ENCODE data around the gene PLA2G4E.

The PLA2G4E gene

GRCh38 chr15:41977757-41978383 lies 43.0 kb downstream of the PLA2G4E start:
- no peak for DNase-seq (ENCODE audit: low spot score)

- no peak for DNase-seq (ENCODE audit: low spot score)
These were observed 45.2 kb downstream of the PLA2G4E start for GRCh38 chr15:41975669-41976068.

GRCh38 chr15:41974041-41974440 lies 46.8 kb downstream of the PLA2G4E start:
- no peak for DNase-seq (ENCODE audit: low spot score)

- DNase-seq (ENCODE audit: low spot score), result peak; percentile 98
These were observed 48.3 kb downstream of the PLA2G4E start, which contains the start of gene EHD4 for GRCh38 chr15:41972253-41973242. Gene EHD4 (minus strand): TSS chr15:41972557. CDS start chr15:41972494, 63 bp downstream.

GRCh38 chr15:41971895-41972252 lies 49.0 kb downstream of the PLA2G4E start:
- DNase-seq (ENCODE audit: low spot score), result no peak

GRCh38 chr15:41971089-41971894 lies 49.5 kb downstream of the PLA2G4E start:
- DNase-seq (ENCODE audit: low spot score), result peak; percentile 63

- DNase-seq (ENCODE audit: low spot score), result no peak
These were observed 50.4 kb downstream of the PLA2G4E start for GRCh38 chr15:41970456-41970855.

- DNase-seq (ENCODE audit: low spot score), result no peak
These were observed 50.9 kb downstream of the PLA2G4E start for GRCh38 chr15:41969851-41970431.

GRCh38 chr15:41968701-41969100 lies 52.1 kb downstream of the PLA2G4E start:
- no peak for DNase-seq (ENCODE audit: low spot score)

- DNase-seq (ENCODE audit: low spot score), result no peak
These were observed 53.2 kb downstream of the PLA2G4E start for GRCh38 chr15:41967506-41968206.

GRCh38 chr15:41966920-41967465 lies 53.8 kb downstream of the PLA2G4E start:
- DNase-seq (ENCODE audit: low spot score), result no peak

GRCh38 chr15:41966414-41966812 lies 54.4 kb downstream of the PLA2G4E start:
- DNase-seq (ENCODE audit: low spot score), result no peak

GRCh38 chr15:41965441-41966413 lies 55.1 kb downstream of the PLA2G4E start:
- no peak for DNase-seq (ENCODE audit: low spot score)

GRCh38 chr15:41961595-41962202 lies 59.1 kb downstream of the PLA2G4E start:
- no peak for DNase-seq (ENCODE audit: low spot score)

- no peak for DNase-seq (ENCODE audit: low spot score)
These were observed 59.8 kb downstream of the PLA2G4E start for GRCh38 chr15:41961001-41961518.

- DNase-seq (ENCODE audit: low spot score), result no peak
These were observed 62.8 kb downstream of the PLA2G4E start for GRCh38 chr15:41958002-41958420.

- DNase-seq (ENCODE audit: low spot score), result no peak
These were observed 63.6 kb downstream of the PLA2G4E start for GRCh38 chr15:41957021-41957897.

Data from hepatic stellate cell (primary cell).